ENCODE data around the gene SPOCD1. TPM values are rescaled to one million over a fixed set of nuclear protein-coding genes. Genes with fewer than 3 reads are reported as not detected.

SPOCD1 gene
- total and polyA plus RNA-seq, 2 of the 4 experiments (the other 2 are of a cell fraction), result 59.7 to 132 TPM

GRCh38 chr1:31804098-31804497 lies 11.7 kb downstream of the SPOCD1 start:
- Histone ChIP-seq H3K4ac (ENCODE audit: low read depth, low read length) (no peak overlapping the region), H2AK9ac (replicated peaks; ENCODE audit: low read depth, low read length, poor library complexity) (no peak overlapping the region), H3K18ac (ENCODE audit: low read depth, low read length) (no peak overlapping the region), H2AFZ (replicated peaks; ENCODE audit: low read length, poor library complexity) (no peak overlapping the region), H2BK120ac (ENCODE audit: low read depth, low read length) (no peak overlapping the region), H3K9me3 (ENCODE audit: control insufficient read depth, insufficient read depth, low read length) (no peaks in the 10 kb centered on the region), H3K23ac (ENCODE audit: low read depth, low read length) (no peak overlapping the region), H4K5ac (ENCODE audit: low read depth, low read length) (no peak overlapping the region), H4K91ac (ENCODE audit: insufficient read depth, low read depth, low read length) (no peak overlapping the region), H3K36me3 (ENCODE audit: control insufficient read depth, insufficient read depth, low read length) (no peaks in the 10 kb centered on the region), H2AK5ac (ENCODE audit: low read depth, low read length) (no peak overlapping the region), H3K9me1 (ENCODE audit: insufficient read depth, low read length) (no peaks in the 10 kb centered on the region; the same call in 1 of the 2 replicates), H3K9ac (ENCODE audit: low read depth, low read length) (no peak overlapping the region), H3K4me3 (ENCODE audit: insufficient read depth, low read depth, low read length) (no peak overlapping the region), H3K56ac (ENCODE audit: extremely low read depth, insufficient read depth, low read length) (no peak overlapping the region), H3K4me2 (ENCODE audit: low read depth, low read length) (no peak overlapping the region), H3K27me3 (ENCODE audit: control insufficient read depth, insufficient read depth, low read length) (no peaks in the 10 kb centered on the region), H3K27ac (ENCODE audit: insufficient read depth, low read length) (no peak overlapping the region), H3K14ac (replicated peaks; ENCODE audit: low read depth, low read length) (no peak overlapping the region), H2BK15ac (ENCODE audit: low read depth, low read length) (no peak overlapping the region), H3K79me1 (ENCODE audit: low read depth in 1 of 2, low read length in 2 of 2) (peaks cover 0 to 3% of the 10 kb centered on the region in 2 experiments; a peak in 1 of 4 replicates), H4K20me1 (ENCODE audit: insufficient read depth, low read length) (no peaks in the 10 kb centered on the region), H4K8ac (ENCODE audit: low read depth in 2 of 2, low read length in 2 of 2) (no peak overlapping the region), H2BK20ac (ENCODE audit: low read depth, low read length) (no peak overlapping the region), H3K4me1 (ENCODE audit: control insufficient read depth, insufficient read depth, low read length) (peaks cover 7% of the 10 kb centered on the region), H2BK5ac (ENCODE audit: low read depth, low read length, poor library complexity, severe bottlenecking) (no peak overlapping the region)
- in situ Hi-C loops (cut with MboI; ENCODE audit: low sequenced_read_pairs), result no loop called here
- DNase-seq (no peak), ATAC-seq (ENCODE audit: low read depth) (no peak)
- no TSS peak for BruUV-seq (replicated peaks)
- POLR2A ChIA-PET (ENCODE audit: unreplicated experiment), result interaction anchor here (0.5 kb wide), 1 partner anchor 257 kb away, joined by 5 read pairs; no protein-coding TSS in a partner anchor
- intact Hi-C loops (cut with micrococcal nuclease), result no loop called here
- CTCF ChIA-PET, result interaction anchor here (1.1 to 2.3 kb wide), 2 partner anchors 12 to 15 kb away, joined by 3 to 5 read pairs; partner anchors contain the start of gene SPOCD1
- WGBS, 2 experiments (ENCODE audit: extremely low coverage in 2 of 2, insufficient read length in 1 of 2), result no CpG with 5 or more reads among the region's 1 CpG
- no peak for TF ChIP-seq MAZ (IDR thresholded peaks at IDR 0.05; ENCODE audit: borderline replicate concordance, low read depth, low read length)
- TF ChIP-seq USF2 (IDR thresholded peaks at IDR 0.05; ENCODE audit: low read depth, low read length), result no peak
- TF ChIP-seq CTCF (conservative IDR thresholded peaks at IDR 0.05; ENCODE audit: low read depth, low read length), result no peak
- no peak for TF ChIP-seq FOS (IDR thresholded peaks at IDR 0.05; ENCODE audit: low read depth, low read length)
- TF ChIP-seq POLR2A (IDR thresholded peaks at IDR 0.05; ENCODE audit: low read depth, low read length), result no peak
- TF ChIP-seq CEBPB (IDR thresholded peaks at IDR 0.05; ENCODE audit: low read depth, low read length), result no peak
- TF ChIP-seq CHD1 (IDR thresholded peaks at IDR 0.05; ENCODE audit: low read depth, low read length), result no peak
- no peak for TF ChIP-seq ELK1 (IDR thresholded peaks at IDR 0.05; ENCODE audit: borderline replicate concordance, low read depth, low read length)
- TF ChIP-seq MXI1 (IDR thresholded peaks at IDR 0.05; ENCODE audit: borderline replicate concordance, low read depth, low read length), result no peak
- TF ChIP-seq RFX5 (IDR thresholded peaks at IDR 0.05; ENCODE audit: low read depth, low read length), result no peak
- no peak for TF ChIP-seq RAD21 (IDR thresholded peaks at IDR 0.05; ENCODE audit: low read length)
- no peak for TF ChIP-seq RCOR1 (IDR thresholded peaks at IDR 0.05; ENCODE audit: insufficient replicate concordance, low read length)
- no peak for TF ChIP-seq SMC3 (IDR thresholded peaks at IDR 0.05; ENCODE audit: low read depth, low read length)
- no peak for TF ChIP-seq NFE2L2 (IDR thresholded peaks at IDR 0.05; ENCODE audit: low read depth, low read length)
- dilution Hi-C loops (cut with HindIII; ENCODE audit: low sequenced_read_pairs, unreplicated experiment), result no loop called here
